Large intestine (tissue), 3 donors: ENCODE measurements around the gene NTSR1. TPM values are rescaled to one million over a fixed set of nuclear protein-coding genes. Genes with fewer than 3 reads are reported as not detected.
"Not testable (repeated sequence)": the region's sequence is repeated elsewhere in the genome, so short reads cannot be mapped to it uniquely, and the experiment has no call there.

Source experiments
- DNase-seq, 2 donors: peaks; one replicate each; pipeline versions ENCODE4 v3.0.0 to v3.0.0-alpha.2; 2013
- H3K27ac ChIP-seq: one replicate; pipeline ENCODE4 v1.5.1; 2013; ENCODE audit warnings: low read length
- H3K27me3 ChIP-seq: 2 replicates; pipeline ENCODE4 v1.6.1; 2013; ENCODE audit warnings: low read length; ENCODE audit not compliant: control insufficient read depth, insufficient read depth
- H3K36me3 ChIP-seq: 2 replicates; pipeline ENCODE4 v1.6.1; 2013; ENCODE audit warnings: low read length; ENCODE audit not compliant: control insufficient read depth, insufficient read depth
- H3K4me1 ChIP-seq: one replicate; pipeline ENCODE4 v1.6.1; 2013; ENCODE audit warnings: low read length; ENCODE audit not compliant: control insufficient read depth, insufficient read depth
- H3K4me3 ChIP-seq: one replicate; pipeline ENCODE4 v1.5.1; 2013; ENCODE audit warnings: low read length
- H3K9me3 ChIP-seq: one replicate; pipeline ENCODE4 v1.6.1; 2013; ENCODE audit warnings: mild to moderate bottlenecking, low read depth, low read length, moderate library complexity; ENCODE audit not compliant: control insufficient read depth
- WGBS: methylation state at CpG from one replicate; pipeline ENCODE4 v1.1.5; 2013; ENCODE audit warnings: low lambda C conversion rate; ENCODE audit not compliant: insufficient coverage; 5-methylcytosine and 5-hydroxymethylcytosine counted together
- polyA plus RNA-seq: library from polyadenylated mRNA; unstranded; fragments of 120-200 nt; gene quantifications from one replicate; pipeline ENCODE4 v1.2.1, GENCODE V29; 2013

NTSR1 gene
- polyA plus RNA-seq, 1 donor: 1.1 TPM

GRCh38 chr20:62674370-62674769 lies 34.3 kb upstream of the NTSR1 start:
- Histone ChIP-seq H3K36me3 (no peaks in the 10 kb centered on the region), H3K27me3 (peaks cover 2% of the 10 kb centered on the region), H3K27ac (no peak overlapping the region), H3K4me3 (no peak overlapping the region), H3K4me1 (no peaks in the 10 kb centered on the region), H3K9me3 (no peaks in the 10 kb centered on the region)
- WGBS: no CpG with 5 or more reads among the region's 11 CpGs
- DNase-seq: no peak

GRCh38 chr20:62675156-62675876 lies 33.3 kb upstream of the NTSR1 start:
- H3K27ac ChIP-seq: no peak overlapping the region
- peaks cover 8% of the 10 kb centered on the region for H3K27me3 ChIP-seq
- DNase-seq: no peak
- H3K9me3 ChIP-seq: peaks cover 4% of the 10 kb centered on the region
- no peak overlapping the region for H3K4me3 ChIP-seq
- no peaks in the 10 kb centered on the region for H3K36me3 ChIP-seq
- H3K4me1 ChIP-seq: no peaks in the 10 kb centered on the region
- WGBS: no CpG with 5 or more reads among the region's 25 CpGs

GRCh38 chr20:62675877-62676260 lies 32.8 kb upstream of the NTSR1 start:
- H3K27ac ChIP-seq: no peak overlapping the region
- no peak overlapping the region for H3K4me3 ChIP-seq
- no peaks in the 10 kb centered on the region for H3K36me3 ChIP-seq
- peaks cover 4% of the 10 kb centered on the region for H3K9me3 ChIP-seq
- no CpG with 5 or more reads among the region's 14 CpGs for WGBS
- H3K4me1 ChIP-seq: no peaks in the 10 kb centered on the region
- no peak for DNase-seq
- H3K27me3 ChIP-seq: peaks cover 10% of the 10 kb centered on the region

GRCh38 chr20:62676976-62677375 lies 31.7 kb upstream of the NTSR1 start:
- H3K9me3 ChIP-seq: peaks cover 4% of the 10 kb centered on the region
- H3K36me3 ChIP-seq: no peaks in the 10 kb centered on the region
- no peaks in the 10 kb centered on the region for H3K4me1 ChIP-seq
- H3K27me3 ChIP-seq: peaks cover 14% of the 10 kb centered on the region
- H3K27ac ChIP-seq: no peak overlapping the region
- no peak overlapping the region for H3K4me3 ChIP-seq
- no peak for DNase-seq
- 100% methylated on average over 1 of the region's 9 CpGs for WGBS

- Histone ChIP-seq H3K9me3 (peaks cover 4% of the 10 kb centered on the region), H3K27ac (no peak overlapping the region), H3K4me3 (no peak overlapping the region), H3K36me3 (no peaks in the 10 kb centered on the region), H3K4me1 (no peaks in the 10 kb centered on the region), H3K27me3 (peaks cover 20% of the 10 kb centered on the region)
- WGBS: no CpG with 5 or more reads among the region's 10 CpGs
- no peak for DNase-seq
These were observed 31.0 kb upstream of the NTSR1 start for GRCh38 chr20:62677678-62678077.

- Histone ChIP-seq H3K27ac (no peak overlapping the region), H3K27me3 (peaks cover 23% of the 10 kb centered on the region), H3K4me1 (no peaks in the 10 kb centered on the region), H3K9me3 (peaks cover 4% of the 10 kb centered on the region), H3K36me3 (no peaks in the 10 kb centered on the region), H3K4me3 (no peak overlapping the region)
- DNase-seq: no peak
- WGBS: 53% methylated on average over 2 of the region's 9 CpGs
These were observed 30.1 kb upstream of the NTSR1 start for GRCh38 chr20:62678553-62678952.

- no peaks in the 10 kb centered on the region for H3K4me1 ChIP-seq
- peaks cover 4% of the 10 kb centered on the region for H3K9me3 ChIP-seq
- no peak overlapping the region for H3K27ac ChIP-seq
- H3K27me3 ChIP-seq: peaks cover 25% of the 10 kb centered on the region
- no peak overlapping the region for H3K4me3 ChIP-seq
- 80% methylated on average over 2 of the region's 11 CpGs for WGBS
- no peaks in the 10 kb centered on the region for H3K36me3 ChIP-seq
- no peak for DNase-seq
These were observed 28.6 kb upstream of the NTSR1 start for GRCh38 chr20:62679978-62680589.

GRCh38 chr20:62682912-62683517 lies 25.6 kb upstream of the NTSR1 start:
- Histone ChIP-seq H3K4me3 (no peak overlapping the region), H3K9me3 (peaks cover 4% of the 10 kb centered on the region), H3K27me3 (peaks cover 35% of the 10 kb centered on the region), H3K4me1 (peaks cover 6% of the 10 kb centered on the region), H3K36me3 (no peaks in the 10 kb centered on the region), H3K27ac (no peak overlapping the region)
- no peak for DNase-seq
- WGBS: 75% methylated on average over 2 of the region's 30 CpGs

- not testable (repeated sequence) for H3K4me3 ChIP-seq, H3K9me3 ChIP-seq, H3K36me3 ChIP-seq, DNase-seq, H3K27ac ChIP-seq, H3K4me1 ChIP-seq
- H3K27me3 ChIP-seq: peaks cover 33% of the 10 kb centered on the region
- WGBS: no CpG with 5 or more reads among the region's 52 CpGs
These were observed 24.8 kb upstream of the NTSR1 start for GRCh38 chr20:62683660-62684322.

- DNase-seq: peak in 1 of 2 donors; percentile 32
- WGBS: no CpG with 5 or more reads among the region's 12 CpGs
- peaks cover 30% of the 10 kb centered on the region for H3K27me3 ChIP-seq
These were observed 23.7 kb upstream of the NTSR1 start for GRCh38 chr20:62684981-62685380.

More at GRCh38 chr20:62684981-62685380, 23.7 kb upstream of the NTSR1 start:
- Histone ChIP-seq H3K4me3 (no peak overlapping the region), H3K36me3 (no peaks in the 10 kb centered on the region), H3K27ac (no peak overlapping the region), H3K4me1 (peaks cover 6% of the 10 kb centered on the region), H3K9me3 (peaks cover 3% of the 10 kb centered on the region)
